GM23338 (cell line): Measurements from ENCODE around the gene IRX1.

ENCODE experiments used
- CREB1 ChIP-seq: fragments of 250-450 bp; sonication (Bioruptor Pico); IDR thresholded peaks from 2 replicates; pipeline ENCODE4 v1.5.0; 2020; ENCODE audit warnings: low read depth, mild to moderate bottlenecking, moderate library complexity
- EZH2 ChIP-seq: fragments of 200-600 bp; sonication (generic); IDR thresholded peaks from one replicate; pipeline ENCODE4 v1.8.0; 2017; ENCODE audit warnings: antibody characterized with exemption, mild to moderate bottlenecking, low read depth; ENCODE audit not compliant: unreplicated experiment
- EZH2phosphoT487 ChIP-seq: fragments of 200-600 bp; sonication (generic); IDR thresholded peaks from one replicate; pipeline ENCODE4 v1.8.1; 2018; ENCODE audit warnings: antibody characterized with exemption; ENCODE audit not compliant: unreplicated experiment
- JUNB ChIP-seq: IDR thresholded peaks from one replicate; pipeline ENCODE4 v1.6.1; 2016; ENCODE audit warnings: antibody characterized with exemption; ENCODE audit not compliant: unreplicated experiment
- POLR2AphosphoS5 ChIP-seq: IDR thresholded peaks from 2 replicates; pipeline ENCODE4 v1.6.1; 2016; ENCODE audit warnings: antibody characterized with exemption, low read depth
- TF ChIP-seq, protein P1 (sequence below), 2 experiments: fragments of 200-600 bp in 1 of 2; sonication (generic) in 1 of 2; conservative IDR thresholded peaks; 2 replicates each; pipeline versions ENCODE4 v1.5.1 to v1.6.1; 2016 to 2017; ENCODE audit warnings: antibody characterized with exemption in 2 of 2, low read depth in 2 of 2, mild to moderate bottlenecking in 2 of 2, moderate library complexity in 1 of 2
- TF ChIP-seq, protein P2 (sequence below): IDR thresholded peaks from one replicate; pipeline ENCODE4 v1.6.1; 2018; ENCODE audit warnings: antibody characterized with exemption; ENCODE audit not compliant: unreplicated experiment

DNA sequence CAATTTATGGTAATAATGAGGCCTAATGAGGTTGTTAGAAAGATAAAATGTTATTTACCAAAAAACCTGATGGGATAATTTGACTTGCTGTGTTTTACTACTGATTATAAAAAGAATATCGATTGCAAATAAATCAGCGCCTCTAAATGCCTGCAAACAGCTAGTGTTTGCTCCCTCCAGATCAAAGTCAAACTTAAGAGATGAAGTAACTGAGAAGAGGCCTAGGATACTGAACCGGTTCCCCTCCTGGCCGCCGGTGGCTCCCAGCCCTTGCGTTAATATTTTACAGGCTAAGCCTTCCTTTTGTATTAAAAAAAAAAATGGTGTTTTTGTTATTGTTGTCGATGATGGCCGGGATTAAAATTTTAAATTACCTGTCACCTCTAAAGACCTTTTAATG lies 2.6 kb downstream of the IRX1 start:
- TF ChIP-seq, protein P1, sequence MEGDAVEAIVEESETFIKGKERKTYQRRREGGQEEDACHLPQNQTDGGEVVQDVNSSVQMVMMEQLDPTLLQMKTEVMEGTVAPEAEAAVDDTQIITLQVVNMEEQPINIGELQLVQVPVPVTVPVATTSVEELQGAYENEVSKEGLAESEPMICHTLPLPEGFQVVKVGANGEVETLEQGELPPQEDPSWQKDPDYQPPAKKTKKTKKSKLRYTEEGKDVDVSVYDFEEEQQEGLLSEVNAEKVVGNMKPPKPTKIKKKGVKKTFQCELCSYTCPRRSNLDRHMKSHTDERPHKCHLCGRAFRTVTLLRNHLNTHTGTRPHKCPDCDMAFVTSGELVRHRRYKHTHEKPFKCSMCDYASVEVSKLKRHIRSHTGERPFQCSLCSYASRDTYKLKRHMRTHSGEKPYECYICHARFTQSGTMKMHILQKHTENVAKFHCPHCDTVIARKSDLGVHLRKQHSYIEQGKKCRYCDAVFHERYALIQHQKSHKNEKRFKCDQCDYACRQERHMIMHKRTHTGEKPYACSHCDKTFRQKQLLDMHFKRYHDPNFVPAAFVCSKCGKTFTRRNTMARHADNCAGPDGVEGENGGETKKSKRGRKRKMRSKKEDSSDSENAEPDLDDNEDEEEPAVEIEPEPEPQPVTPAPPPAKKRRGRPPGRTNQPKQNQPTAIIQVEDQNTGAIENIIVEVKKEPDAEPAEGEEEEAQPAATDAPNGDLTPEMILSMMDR (conservative IDR thresholded peaks at IDR 0.05; ENCODE audit: low read depth in 2 of 2), result no peak
- TF ChIP-seq, protein P2, sequence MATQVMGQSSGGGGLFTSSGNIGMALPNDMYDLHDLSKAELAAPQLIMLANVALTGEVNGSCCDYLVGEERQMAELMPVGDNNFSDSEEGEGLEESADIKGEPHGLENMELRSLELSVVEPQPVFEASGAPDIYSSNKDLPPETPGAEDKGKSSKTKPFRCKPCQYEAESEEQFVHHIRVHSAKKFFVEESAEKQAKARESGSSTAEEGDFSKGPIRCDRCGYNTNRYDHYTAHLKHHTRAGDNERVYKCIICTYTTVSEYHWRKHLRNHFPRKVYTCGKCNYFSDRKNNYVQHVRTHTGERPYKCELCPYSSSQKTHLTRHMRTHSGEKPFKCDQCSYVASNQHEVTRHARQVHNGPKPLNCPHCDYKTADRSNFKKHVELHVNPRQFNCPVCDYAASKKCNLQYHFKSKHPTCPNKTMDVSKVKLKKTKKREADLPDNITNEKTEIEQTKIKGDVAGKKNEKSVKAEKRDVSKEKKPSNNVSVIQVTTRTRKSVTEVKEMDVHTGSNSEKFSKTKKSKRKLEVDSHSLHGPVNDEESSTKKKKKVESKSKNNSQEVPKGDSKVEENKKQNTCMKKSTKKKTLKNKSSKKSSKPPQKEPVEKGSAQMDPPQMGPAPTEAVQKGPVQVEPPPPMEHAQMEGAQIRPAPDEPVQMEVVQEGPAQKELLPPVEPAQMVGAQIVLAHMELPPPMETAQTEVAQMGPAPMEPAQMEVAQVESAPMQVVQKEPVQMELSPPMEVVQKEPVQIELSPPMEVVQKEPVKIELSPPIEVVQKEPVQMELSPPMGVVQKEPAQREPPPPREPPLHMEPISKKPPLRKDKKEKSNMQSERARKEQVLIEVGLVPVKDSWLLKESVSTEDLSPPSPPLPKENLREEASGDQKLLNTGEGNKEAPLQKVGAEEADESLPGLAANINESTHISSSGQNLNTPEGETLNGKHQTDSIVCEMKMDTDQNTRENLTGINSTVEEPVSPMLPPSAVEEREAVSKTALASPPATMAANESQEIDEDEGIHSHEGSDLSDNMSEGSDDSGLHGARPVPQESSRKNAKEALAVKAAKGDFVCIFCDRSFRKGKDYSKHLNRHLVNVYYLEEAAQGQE, result no peak
- no peak for TF ChIP-seq POLR2AphosphoS5
- no peak for TF ChIP-seq CREB1 (CRISPR knock-in tag)
- TF ChIP-seq EZH2, result no peak
- TF ChIP-seq EZH2phosphoT487, result no peak
- TF ChIP-seq JUNB, result no peak
